ENCODE results near the gene ABLIM3.

- TF ChIP-seq, protein P1, sequence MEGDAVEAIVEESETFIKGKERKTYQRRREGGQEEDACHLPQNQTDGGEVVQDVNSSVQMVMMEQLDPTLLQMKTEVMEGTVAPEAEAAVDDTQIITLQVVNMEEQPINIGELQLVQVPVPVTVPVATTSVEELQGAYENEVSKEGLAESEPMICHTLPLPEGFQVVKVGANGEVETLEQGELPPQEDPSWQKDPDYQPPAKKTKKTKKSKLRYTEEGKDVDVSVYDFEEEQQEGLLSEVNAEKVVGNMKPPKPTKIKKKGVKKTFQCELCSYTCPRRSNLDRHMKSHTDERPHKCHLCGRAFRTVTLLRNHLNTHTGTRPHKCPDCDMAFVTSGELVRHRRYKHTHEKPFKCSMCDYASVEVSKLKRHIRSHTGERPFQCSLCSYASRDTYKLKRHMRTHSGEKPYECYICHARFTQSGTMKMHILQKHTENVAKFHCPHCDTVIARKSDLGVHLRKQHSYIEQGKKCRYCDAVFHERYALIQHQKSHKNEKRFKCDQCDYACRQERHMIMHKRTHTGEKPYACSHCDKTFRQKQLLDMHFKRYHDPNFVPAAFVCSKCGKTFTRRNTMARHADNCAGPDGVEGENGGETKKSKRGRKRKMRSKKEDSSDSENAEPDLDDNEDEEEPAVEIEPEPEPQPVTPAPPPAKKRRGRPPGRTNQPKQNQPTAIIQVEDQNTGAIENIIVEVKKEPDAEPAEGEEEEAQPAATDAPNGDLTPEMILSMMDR (IDR thresholded peaks at IDR 0.05): no peak
- TF ChIP-seq POLR2A (IDR thresholded peaks at IDR 0.05): no peak
These were observed 29.0 kb downstream of the ABLIM3 start for GRCh38 chr5:149170299-149170698.
